Loucy (cell line): ENCODE measurements around the gene TCTN1.

Source experiments
- EZH2phosphoT487 ChIP-seq: fragments of 200-600 bp; IDR thresholded peaks from 2 replicates; pipeline ENCODE4 v1.6.1; 2018; ENCODE audit warnings: antibody characterized with exemption, mild to moderate bottlenecking, moderate library complexity, borderline replicate concordance
- TF ChIP-seq, protein P1 (sequence below): fragments of 200-600 bp; sonication (generic); conservative IDR thresholded peaks from 2 replicates; pipeline ENCODE4 v1.5.1; 2014; ENCODE audit warnings: mild to moderate bottlenecking, antibody characterized with exemption, low read length

DNA sequence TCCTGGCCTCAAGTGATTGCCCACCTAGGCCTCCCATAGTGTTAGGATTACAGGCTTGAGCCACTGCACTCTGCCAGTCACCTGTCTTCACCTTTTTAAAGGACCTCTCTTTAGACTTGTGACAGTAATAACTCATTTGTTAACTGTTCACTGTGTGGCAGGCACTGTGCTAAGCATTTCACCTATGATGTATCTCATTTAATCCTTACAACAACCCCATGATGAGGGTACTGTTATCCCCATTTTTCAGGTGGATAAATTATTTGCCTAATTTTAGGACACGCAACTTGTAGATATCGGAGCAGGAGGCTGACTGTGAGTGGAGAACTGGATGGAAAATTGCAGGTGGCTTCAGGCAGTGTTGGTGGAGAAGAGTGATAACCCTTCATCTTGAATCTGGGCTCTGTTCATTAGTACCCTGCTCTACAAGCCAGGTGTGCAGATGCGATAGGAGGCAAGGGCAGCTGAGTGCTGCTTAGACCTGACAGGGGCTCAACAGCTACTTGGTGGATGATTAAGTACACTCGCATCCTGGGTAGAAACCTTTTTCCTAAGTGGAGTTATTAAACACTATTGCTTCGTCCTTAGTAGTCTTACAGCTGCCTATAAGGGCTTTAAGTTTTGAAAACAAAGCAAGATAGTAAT lies 2.7 kb downstream of the TCTN1 start:
- TF ChIP-seq, protein P1, sequence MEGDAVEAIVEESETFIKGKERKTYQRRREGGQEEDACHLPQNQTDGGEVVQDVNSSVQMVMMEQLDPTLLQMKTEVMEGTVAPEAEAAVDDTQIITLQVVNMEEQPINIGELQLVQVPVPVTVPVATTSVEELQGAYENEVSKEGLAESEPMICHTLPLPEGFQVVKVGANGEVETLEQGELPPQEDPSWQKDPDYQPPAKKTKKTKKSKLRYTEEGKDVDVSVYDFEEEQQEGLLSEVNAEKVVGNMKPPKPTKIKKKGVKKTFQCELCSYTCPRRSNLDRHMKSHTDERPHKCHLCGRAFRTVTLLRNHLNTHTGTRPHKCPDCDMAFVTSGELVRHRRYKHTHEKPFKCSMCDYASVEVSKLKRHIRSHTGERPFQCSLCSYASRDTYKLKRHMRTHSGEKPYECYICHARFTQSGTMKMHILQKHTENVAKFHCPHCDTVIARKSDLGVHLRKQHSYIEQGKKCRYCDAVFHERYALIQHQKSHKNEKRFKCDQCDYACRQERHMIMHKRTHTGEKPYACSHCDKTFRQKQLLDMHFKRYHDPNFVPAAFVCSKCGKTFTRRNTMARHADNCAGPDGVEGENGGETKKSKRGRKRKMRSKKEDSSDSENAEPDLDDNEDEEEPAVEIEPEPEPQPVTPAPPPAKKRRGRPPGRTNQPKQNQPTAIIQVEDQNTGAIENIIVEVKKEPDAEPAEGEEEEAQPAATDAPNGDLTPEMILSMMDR, result no peak
- TF ChIP-seq EZH2phosphoT487, result no peak
